Measurements from ENCODE around the gene PITPNM3. TPM values are rescaled to one million over a fixed set of nuclear protein-coding genes. Genes with fewer than 3 reads are reported as not detected.

The PITPNM3 gene
- total and polyA plus RNA-seq, 2 of the 13 experiments (the other 11 are each of a cell fraction or from before 2014, with no cell fraction given) = 0.13 to 0.29 TPM

DNA sequence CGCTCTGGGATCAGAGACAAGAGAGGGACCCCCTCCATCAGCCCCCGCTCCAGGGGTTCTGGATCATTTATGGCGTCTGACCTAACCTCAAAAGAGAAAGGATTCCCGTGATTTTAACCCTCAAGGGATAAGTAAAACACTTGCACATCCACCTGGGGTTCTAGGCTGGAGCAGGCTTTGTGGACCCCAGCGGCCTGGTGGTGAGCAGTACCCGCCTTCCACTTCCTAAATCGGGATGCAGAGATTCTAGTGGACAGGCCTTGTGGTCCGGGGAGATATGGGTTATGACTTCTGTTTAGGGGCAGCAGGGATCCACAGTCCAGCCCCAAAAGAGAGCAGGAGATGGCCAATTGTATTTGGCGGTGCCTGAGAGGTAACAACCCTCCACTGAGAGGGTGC, 684 bp upstream of the PITPNM3 start (continued):
- TF ChIP-seq U2AF1 (optimal IDR thresholded peaks at IDR 0.05; ENCODE audit: low read depth, low read length) = no peak
- TF ChIP-seq AGO1 (IDR thresholded peaks at IDR 0.05; ENCODE audit: low read depth, low read length, poor library complexity, severe bottlenecking) = no peak
- TF ChIP-seq ZNF343 (CRISPR knock-in tag; IDR thresholded peaks at IDR 0.05) = no peak
- no peak for TF ChIP-seq ZBTB42 (CRISPR knock-in tag; IDR thresholded peaks at IDR 0.05)
- no peak for TF ChIP-seq CHD4 (IDR thresholded peaks at IDR 0.05; ENCODE audit: borderline replicate concordance, low read length)

DNA sequence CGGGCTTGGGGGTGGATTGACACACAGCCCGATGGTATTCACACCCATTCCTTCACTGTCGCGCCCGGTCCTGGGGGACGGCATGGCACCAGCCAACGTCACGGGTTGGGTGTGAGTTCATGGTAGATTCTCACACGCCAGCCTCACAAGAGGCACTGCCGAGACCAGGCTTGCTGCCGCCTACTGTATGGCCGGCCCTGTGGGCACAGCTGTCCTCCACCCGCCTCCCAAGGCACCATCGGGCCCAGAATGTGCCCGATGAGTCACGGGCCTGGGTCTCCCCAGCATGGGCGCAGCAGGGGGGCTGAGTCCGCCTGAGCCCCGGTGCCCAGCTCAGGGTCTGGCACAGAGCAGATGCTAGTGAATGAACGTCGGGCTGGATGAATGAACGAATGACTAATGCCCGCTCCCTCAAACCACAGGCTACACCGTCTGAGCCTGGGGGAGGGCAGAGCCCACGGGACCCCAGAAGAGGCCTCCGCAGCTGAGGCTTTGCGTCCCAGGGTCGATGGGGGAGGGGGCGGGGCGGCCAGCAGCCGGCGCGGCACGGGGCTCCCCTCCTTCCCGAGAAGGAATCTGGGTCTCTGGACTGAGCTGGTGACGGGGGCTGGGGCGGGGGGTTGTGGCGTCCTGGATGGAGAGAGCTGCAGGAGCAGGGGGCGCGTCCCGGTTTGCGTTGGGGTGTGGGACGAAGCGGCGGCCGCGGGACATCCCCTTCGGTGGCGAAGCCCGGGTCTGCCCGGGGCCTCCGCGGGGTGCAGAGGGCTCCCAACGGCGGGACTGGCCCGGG, 829 bp downstream of the PITPNM3 start:
- POLR2A ChIA-PET = no interaction called here
- WGBS (ENCODE audit: low lambda C conversion rate) = 5% methylated on average over 4 of the region's 56 CpGs

More for the DNA sequence above, 829 bp downstream of the PITPNM3 start:
- peak overlapping the region; percentile 55 for H3K4me2 ChIP-seq (ENCODE audit: low read depth, low read length)
- intact Hi-C loops (cut with micrococcal nuclease; ENCODE audit: unreplicated experiment) (loop anchor here (10.0 kb wide), 1 partner anchor 81 kb away; no protein-coding TSS in a partner anchor), in situ Hi-C loops (cut with HindIII; ENCODE audit: extremely low pct_ligation_motif_present, low pct_unique_long_range_greater_than_20kb) (no loop called here)
- H4K20me1 ChIP-seq (ENCODE audit: insufficient read depth, low read length) = no peaks in the 10 kb centered on the region
- BruUV-seq (replicated peaks) = no TSS peak
- DNase-seq (ENCODE audit: low spot score) (no peak), ATAC-seq (peak; percentile 10; the same call in 2 of the 3 replicates), FAIRE-seq (no peak)
- H3K27ac ChIP-seq (ENCODE audit: extremely low read length, insufficient read depth, low read length) = no peak overlapping the region
- peaks cover 18% of the 10 kb centered on the region; the same call in 1 of the 2 replicates for H3K4me1 ChIP-seq (ENCODE audit: insufficient read depth, low read length)
- no peak overlapping the region for H2AFZ ChIP-seq (ENCODE audit: low read length)
- CTCF ChIA-PET (ENCODE audit: low intra/inter-chr PET ratio, low total read pairs) = no interaction called here
- no peak for TF ChIP-seq FOXO1 (CRISPR knock-in tag; IDR thresholded peaks at IDR 0.05)
- TF ChIP-seq THAP9 (CRISPR knock-in tag; IDR thresholded peaks at IDR 0.05; ENCODE audit: borderline replicate concordance) = 0 out of 2 replicates have a peak, but pooled peaks have one; percentile 19
- no peak for TF ChIP-seq PRMT3 (CRISPR knock-in tag; IDR thresholded peaks at IDR 0.05; ENCODE audit: borderline replicate concordance, low read depth)
- TF ChIP-seq EZH2 (conservative IDR thresholded peaks at IDR 0.05; ENCODE audit: low read depth, low read length) = peak; percentile 90; the same call in 1 of the 2 replicates
- peak; percentile 10 for TF ChIP-seq HNRNPLL (IDR thresholded peaks at IDR 0.05; ENCODE audit: low read depth, low read length, poor library complexity, severe bottlenecking)
- TF ChIP-seq ZNF354B (CRISPR knock-in tag; IDR thresholded peaks at IDR 0.05) = no peak
- peak; percentile 17; the same call in 1 of the 2 replicates for TF ChIP-seq ZNF687 (CRISPR knock-in tag; IDR thresholded peaks at IDR 0.05)
- TF ChIP-seq CHD4 (IDR thresholded peaks at IDR 0.05; ENCODE audit: borderline replicate concordance, low read length) = no peak
- no peaks in the 10 kb centered on the region for H3K36me3 ChIP-seq (replicated peaks in 1 of 2; ENCODE audit: control insufficient read depth in 1 of 2, insufficient read depth in 2 of 2, low read length in 2 of 2)
- H3K79me2 ChIP-seq (ENCODE audit: insufficient read depth, low read length) = no peaks in the 10 kb centered on the region
- peaks cover 2 to 43% of the 10 kb centered on the region in 2 experiments for H3K27me3 ChIP-seq (ENCODE audit: control insufficient read depth in 1 of 2, insufficient read depth in 2 of 2, low read length in 2 of 2)
- H3K9ac ChIP-seq (ENCODE audit: insufficient read depth, low read depth, low read length) = no peak overlapping the region
- H3K4me3 ChIP-seq (replicated peaks in 1 of 3; ENCODE audit: insufficient read depth in 1 of 3, low read depth in 2 of 3, low read length in 3 of 3) = peak overlapping the region; percentile 26 to 59 (median 44); a peak in 4 of 6 replicates
- no peaks in the 10 kb centered on the region for H3K9me3 ChIP-seq (ENCODE audit: low read length)

Data from HepG2 (cell line).